Measurements from ENCODE around the gene P2RY12.

P2RY12 gene

GRCh38 chr3:151425627-151426340, 41.2 kb upstream of the P2RY12 start:
- Histone ChIP-seq H3K36me3 (ENCODE audit: insufficient read depth, insufficient read length, low read length) (peaks cover under 1% of the 10 kb centered on the region), H3K9ac (ENCODE audit: insufficient read length, low read depth) (no peak overlapping the region), H3K4me3 (ENCODE audit: insufficient read length, low read depth) (no peak overlapping the region), H3K27me3 (ENCODE audit: insufficient read depth, insufficient read length) (no peaks in the 10 kb centered on the region), H3K9me3 (ENCODE audit: insufficient read depth, low read length) (peaks cover 4% of the 10 kb centered on the region; the same call in 1 of the 2 replicates), H3K4me1 (ENCODE audit: insufficient read depth, insufficient read length) (no peaks in the 10 kb centered on the region)
- no peak for TF ChIP-seq ZNF274 (IDR thresholded peaks at IDR 0.05; ENCODE audit: low read depth, low read length)
- no peak for TF ChIP-seq SUZ12 (IDR thresholded peaks at IDR 0.05; ENCODE audit: extremely low read depth, insufficient read depth, insufficient read length)
- TF ChIP-seq YY1 (IDR thresholded peaks at IDR 0.05; ENCODE audit: insufficient read depth, insufficient read length): no peak
- DNase-seq (ENCODE audit: low read depth, low spot score): no peak

- Histone ChIP-seq H3K36me3 (ENCODE audit: insufficient read depth, insufficient read length, low read length) (peaks cover 2% of the 10 kb centered on the region), H3K9ac (ENCODE audit: insufficient read length, low read depth) (no peak overlapping the region), H3K9me3 (ENCODE audit: insufficient read depth, low read length) (no peaks in the 10 kb centered on the region), H3K4me3 (ENCODE audit: insufficient read length, low read depth) (no peak overlapping the region), H3K4me1 (ENCODE audit: insufficient read depth, insufficient read length) (no peaks in the 10 kb centered on the region), H3K27me3 (ENCODE audit: insufficient read depth, insufficient read length) (no peaks in the 10 kb centered on the region)
- no peak for DNase-seq (ENCODE audit: low read depth, low spot score)
- TF ChIP-seq SUZ12 (IDR thresholded peaks at IDR 0.05; ENCODE audit: extremely low read depth, insufficient read depth, insufficient read length) (no peak), ZNF274 (IDR thresholded peaks at IDR 0.05; ENCODE audit: low read depth, low read length) (no peak), YY1 (IDR thresholded peaks at IDR 0.05; ENCODE audit: insufficient read depth, insufficient read length) (no peak)
Observed at GRCh38 chr3:151423091-151423490, 38.5 kb upstream of the P2RY12 start.

GRCh38 chr3:151421938-151422337, 37.4 kb upstream of the P2RY12 start:
- Histone ChIP-seq H3K4me1 (ENCODE audit: insufficient read depth, insufficient read length) (no peaks in the 10 kb centered on the region), H3K9ac (ENCODE audit: insufficient read length, low read depth) (no peak overlapping the region), H3K4me3 (ENCODE audit: insufficient read length, low read depth) (no peak overlapping the region), H3K36me3 (ENCODE audit: insufficient read depth, insufficient read length, low read length) (peaks cover 2% of the 10 kb centered on the region), H3K9me3 (ENCODE audit: insufficient read depth, low read length) (no peaks in the 10 kb centered on the region), H3K27me3 (ENCODE audit: insufficient read depth, insufficient read length) (no peaks in the 10 kb centered on the region)
- DNase-seq (ENCODE audit: low read depth, low spot score): no peak
- TF ChIP-seq YY1 (IDR thresholded peaks at IDR 0.05; ENCODE audit: insufficient read depth, insufficient read length) (no peak), ZNF274 (IDR thresholded peaks at IDR 0.05; ENCODE audit: low read depth, low read length) (no peak), SUZ12 (IDR thresholded peaks at IDR 0.05; ENCODE audit: extremely low read depth, insufficient read depth, insufficient read length) (no peak)

- H3K4me1 ChIP-seq (ENCODE audit: insufficient read depth, insufficient read length): no peaks in the 10 kb centered on the region
- no peak for DNase-seq (ENCODE audit: low read depth, low spot score)
- no peak overlapping the region for H3K4me3 ChIP-seq (ENCODE audit: insufficient read length, low read depth)
- H3K9ac ChIP-seq (ENCODE audit: insufficient read length, low read depth): no peak overlapping the region
- no peaks in the 10 kb centered on the region for H3K27me3 ChIP-seq (ENCODE audit: insufficient read depth, insufficient read length)
- H3K36me3 ChIP-seq (ENCODE audit: insufficient read depth, insufficient read length, low read length): peaks cover 2% of the 10 kb centered on the region
- TF ChIP-seq YY1 (IDR thresholded peaks at IDR 0.05; ENCODE audit: insufficient read depth, insufficient read length): no peak
- no peak for TF ChIP-seq SUZ12 (IDR thresholded peaks at IDR 0.05; ENCODE audit: extremely low read depth, insufficient read depth, insufficient read length)
- TF ChIP-seq ZNF274 (IDR thresholded peaks at IDR 0.05; ENCODE audit: low read depth, low read length): no peak
- H3K9me3 ChIP-seq (ENCODE audit: insufficient read depth, low read length): no peaks in the 10 kb centered on the region
Observed at GRCh38 chr3:151419806-151420205, 35.3 kb upstream of the P2RY12 start.

- no peak for DNase-seq (ENCODE audit: low read depth, low spot score)
- TF ChIP-seq YY1 (IDR thresholded peaks at IDR 0.05; ENCODE audit: insufficient read depth, insufficient read length) (no peak), ZNF274 (IDR thresholded peaks at IDR 0.05; ENCODE audit: low read depth, low read length) (no peak), SUZ12 (IDR thresholded peaks at IDR 0.05; ENCODE audit: extremely low read depth, insufficient read depth, insufficient read length) (no peak)
Observed at GRCh38 chr3:151415289-151415688, 30.7 kb upstream of the P2RY12 start.

GRCh38 chr3:151412989-151413388, 28.4 kb upstream of the P2RY12 start:
- Histone ChIP-seq H3K27me3 (ENCODE audit: insufficient read depth, insufficient read length) (no peaks in the 10 kb centered on the region), H3K9me3 (ENCODE audit: insufficient read depth, low read length) (no peaks in the 10 kb centered on the region), H3K36me3 (ENCODE audit: insufficient read depth, insufficient read length, low read length) (no peaks in the 10 kb centered on the region), H3K9ac (ENCODE audit: insufficient read length, low read depth) (no peak overlapping the region), H3K4me3 (ENCODE audit: insufficient read length, low read depth) (no peak overlapping the region), H3K4me1 (ENCODE audit: insufficient read depth, insufficient read length) (no peaks in the 10 kb centered on the region)
- TF ChIP-seq SUZ12 (IDR thresholded peaks at IDR 0.05; ENCODE audit: extremely low read depth, insufficient read depth, insufficient read length): no peak
- TF ChIP-seq ZNF274 (IDR thresholded peaks at IDR 0.05; ENCODE audit: low read depth, low read length): no peak
- TF ChIP-seq YY1 (IDR thresholded peaks at IDR 0.05; ENCODE audit: insufficient read depth, insufficient read length): no peak
- DNase-seq (ENCODE audit: low read depth, low spot score): no peak

More at GRCh38 chr3:151415289-151415688, 30.7 kb upstream of the P2RY12 start:
- no peak overlapping the region for H3K4me3 ChIP-seq (ENCODE audit: insufficient read length, low read depth)
- no peaks in the 10 kb centered on the region for H3K4me1 ChIP-seq (ENCODE audit: insufficient read depth, insufficient read length)
- H3K36me3 ChIP-seq (ENCODE audit: insufficient read depth, insufficient read length, low read length): no peaks in the 10 kb centered on the region
- H3K9me3 ChIP-seq (ENCODE audit: insufficient read depth, low read length): no peaks in the 10 kb centered on the region
- no peaks in the 10 kb centered on the region for H3K27me3 ChIP-seq (ENCODE audit: insufficient read depth, insufficient read length)
- no peak overlapping the region for H3K9ac ChIP-seq (ENCODE audit: insufficient read length, low read depth)

- TF ChIP-seq ZNF274 (IDR thresholded peaks at IDR 0.05; ENCODE audit: low read depth, low read length): no peak
- TF ChIP-seq SUZ12 (IDR thresholded peaks at IDR 0.05; ENCODE audit: extremely low read depth, insufficient read depth, insufficient read length): no peak
- TF ChIP-seq YY1 (IDR thresholded peaks at IDR 0.05; ENCODE audit: insufficient read depth, insufficient read length): no peak
- Histone ChIP-seq H3K9me3 (ENCODE audit: insufficient read depth, low read length) (no peaks in the 10 kb centered on the region), H3K9ac (ENCODE audit: insufficient read length, low read depth) (no peak overlapping the region), H3K4me1 (ENCODE audit: insufficient read depth, insufficient read length) (no peaks in the 10 kb centered on the region), H3K27me3 (ENCODE audit: insufficient read depth, insufficient read length) (no peaks in the 10 kb centered on the region), H3K4me3 (ENCODE audit: insufficient read length, low read depth) (no peak overlapping the region), H3K36me3 (ENCODE audit: insufficient read depth, insufficient read length, low read length) (no peaks in the 10 kb centered on the region)
- no peak for DNase-seq (ENCODE audit: low read depth, low spot score)
Observed at GRCh38 chr3:151410891-151411559, 26.5 kb upstream of the P2RY12 start.
